MM.1S (cell line): ENCODE measurements around the gene L3MBTL4.

ENCODE experiments used
- DNase-seq: peaks from one replicate; pipeline ENCODE4 v3.0.0-alpha.2; 2015
- H2AFZ ChIP-seq: fragments of 300-600 bp; sonication (generic); 2 replicates; pipeline ENCODE4 v1.6.0; 2016; ENCODE audit warnings: antibody characterized with exemption, low read length
- H3F3A ChIP-seq: fragments of 300-600 bp; sonication (generic); 2 replicates; pipeline ENCODE4 v1.6.1; 2016; ENCODE audit warnings: mild to moderate bottlenecking, antibody characterized with exemption, low read length, moderate library complexity, mixed read lengths; ENCODE audit not compliant: insufficient read depth
- H3K27ac ChIP-seq: fragments of 300-600 bp; sonication (generic); 2 replicates; pipeline ENCODE4 v1.5.1; 2016; ENCODE audit warnings: mild to moderate bottlenecking, low read length
- H3K27me3 ChIP-seq: fragments of 300-600 bp; sonication (generic); replicated peaks from 2 replicates; pipeline ENCODE4 v1.6.0; 2016; ENCODE audit warnings: low read length; ENCODE audit not compliant: insufficient read depth
- H3K36me3 ChIP-seq: fragments of 300-600 bp; sonication (generic); replicated peaks from 2 replicates; pipeline ENCODE4 v1.6.1; 2016; ENCODE audit warnings: mild to moderate bottlenecking, low read length, mixed read lengths; ENCODE audit not compliant: insufficient read depth
- H3K4me1 ChIP-seq: fragments of 300-600 bp; sonication (generic); 2 replicates; pipeline ENCODE4 v1.6.1; 2016; ENCODE audit warnings: low read length, mixed read lengths
- H3K4me2 ChIP-seq: fragments of 300-600 bp; sonication (generic); 2 replicates; pipeline ENCODE4 v1.6.0; 2016; ENCODE audit warnings: low read depth, low read length
- H3K4me3 ChIP-seq: fragments of 300-600 bp; sonication (generic); 2 replicates; pipeline ENCODE4 v1.5.1; 2016; ENCODE audit warnings: low read length, mixed read lengths
- H3K79me2 ChIP-seq: fragments of 300-600 bp; sonication (generic); 2 replicates; pipeline ENCODE4 v1.6.1; 2016; ENCODE audit warnings: mixed run types, low read length, mixed read lengths
- H3K9ac ChIP-seq: fragments of 300-600 bp; sonication (generic); 2 replicates; pipeline ENCODE4 v1.6.1; 2016; ENCODE audit warnings: low read length, mixed read lengths
- H3K9me2 ChIP-seq: fragments of 300-600 bp; sonication (generic); replicated peaks from 2 replicates; pipeline ENCODE4 v1.6.1; 2016; ENCODE audit warnings: mild to moderate bottlenecking, low read length, mixed read lengths; ENCODE audit not compliant: insufficient read depth
- H3K9me3 ChIP-seq: fragments of 300-600 bp; sonication (generic); replicated peaks from 2 replicates; pipeline ENCODE4 v1.6.1; 2016; ENCODE audit warnings: mild to moderate bottlenecking, low read length, mixed read lengths; ENCODE audit not compliant: insufficient read depth
- H4K20me1 ChIP-seq: fragments of 300-600 bp; sonication (generic); 2 replicates; pipeline ENCODE4 v1.6.1; 2016; ENCODE audit warnings: mild to moderate bottlenecking, low read length, moderate library complexity, mixed read lengths; ENCODE audit not compliant: insufficient read depth
- EZH2 ChIP-seq: fragments of 300-600 bp; sonication (generic); optimal IDR thresholded peaks from 2 replicates; pipeline ENCODE3; 2017; ENCODE audit warnings: low read depth, mild to moderate bottlenecking, antibody characterized with exemption, low read length, mixed read lengths
- EZH2phosphoT487 ChIP-seq: fragments of 300-600 bp; sonication (generic); IDR thresholded peaks from 2 replicates; pipeline ENCODE4 v1.6.1; 2018; ENCODE audit warnings: antibody characterized with exemption, low read length
- TF ChIP-seq, protein P1 (sequence below): fragments of 300-600 bp; sonication (generic); IDR thresholded peaks from 2 replicates; pipeline ENCODE4 v1.5.1; 2016; ENCODE audit warnings: antibody characterized with exemption, low read length, mixed read lengths

The L3MBTL4 gene

DNA sequence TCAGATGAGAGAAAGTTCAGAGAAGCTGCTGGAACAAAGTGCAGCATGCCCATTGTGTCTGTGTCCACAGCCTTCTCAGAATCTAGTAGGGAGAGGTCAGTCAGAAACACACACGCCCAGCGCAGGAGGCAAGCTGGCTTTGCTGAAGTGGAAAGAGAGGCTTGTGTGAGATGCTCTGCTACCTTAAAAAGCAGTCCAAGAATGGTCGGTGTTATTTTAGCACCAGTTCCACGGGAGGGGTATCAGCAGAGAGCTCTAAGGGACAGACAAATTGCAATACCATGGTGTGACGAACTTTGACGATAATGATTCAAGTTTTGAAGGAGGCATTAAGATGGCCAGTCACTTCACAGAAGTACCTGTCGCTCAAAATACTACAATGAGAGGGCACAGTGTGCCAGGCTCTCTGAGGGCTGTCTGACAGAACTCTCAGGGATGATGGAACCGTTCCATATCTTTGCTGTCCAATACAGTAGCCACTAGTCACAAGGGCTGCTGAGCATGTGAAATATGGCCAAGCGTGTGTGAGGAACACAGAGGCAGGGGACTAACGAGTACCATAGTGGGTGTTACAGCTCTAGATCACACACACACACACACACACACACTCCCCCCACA is 281.9 kb downstream of the L3MBTL4 start:
- Histone ChIP-seq H3K27ac (no peak overlapping the region), H3K9ac (no peak overlapping the region), H2AFZ (no peak overlapping the region), H3K79me2 (no peaks in the 10 kb centered on the region), H3K36me3 (no peaks in the 10 kb centered on the region), H4K20me1 (no peaks in the 10 kb centered on the region), H3K9me3 (no peaks in the 10 kb centered on the region), H3K4me1 (no peaks in the 10 kb centered on the region), H3K9me2 (no peaks in the 10 kb centered on the region), H3K4me2 (no peak overlapping the region), H3K27me3 (no peaks in the 10 kb centered on the region), H3F3A (no peaks in the 10 kb centered on the region), H3K4me3 (no peak overlapping the region)
- DNase-seq: no peak
- no peak for TF ChIP-seq EZH2

DNA sequence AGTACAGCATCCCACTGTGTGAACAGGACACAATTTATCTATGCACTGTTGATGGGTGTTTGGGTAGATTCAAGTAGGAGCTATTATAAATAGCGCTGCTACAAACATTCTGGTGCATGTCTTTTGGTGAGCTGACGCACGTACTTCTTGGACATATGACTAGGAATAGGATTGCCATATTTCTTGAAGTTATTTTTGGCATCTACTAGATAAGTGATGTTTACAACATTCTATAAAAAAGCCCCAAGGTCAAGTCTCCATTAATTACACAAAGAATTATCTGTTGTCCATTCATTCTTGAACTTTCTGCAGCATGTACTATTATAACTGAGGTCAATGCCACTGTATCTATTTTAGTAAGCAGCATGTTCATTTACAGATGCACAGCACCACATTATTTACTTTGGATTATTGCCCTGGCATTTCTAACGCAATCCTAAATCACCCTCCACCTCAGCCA is 293.9 kb downstream of the L3MBTL4 start:
- no peak overlapping the region for H3K27ac ChIP-seq
- H3K4me3 ChIP-seq: no peak overlapping the region
- no peaks in the 10 kb centered on the region for H3K36me3 ChIP-seq
- no peaks in the 10 kb centered on the region for H3K27me3 ChIP-seq
- H3K9ac ChIP-seq: no peak overlapping the region
- no peaks in the 10 kb centered on the region for H3K9me3 ChIP-seq
- H3K4me2 ChIP-seq: no peak overlapping the region
- H3K79me2 ChIP-seq: no peaks in the 10 kb centered on the region
- H3K9me2 ChIP-seq: no peaks in the 10 kb centered on the region
- no peaks in the 10 kb centered on the region for H4K20me1 ChIP-seq
- no peak overlapping the region for H2AFZ ChIP-seq
- no peaks in the 10 kb centered on the region for H3K4me1 ChIP-seq
- no peak for DNase-seq
- TF ChIP-seq EZH2phosphoT487: no peak
- TF ChIP-seq, protein P1, sequence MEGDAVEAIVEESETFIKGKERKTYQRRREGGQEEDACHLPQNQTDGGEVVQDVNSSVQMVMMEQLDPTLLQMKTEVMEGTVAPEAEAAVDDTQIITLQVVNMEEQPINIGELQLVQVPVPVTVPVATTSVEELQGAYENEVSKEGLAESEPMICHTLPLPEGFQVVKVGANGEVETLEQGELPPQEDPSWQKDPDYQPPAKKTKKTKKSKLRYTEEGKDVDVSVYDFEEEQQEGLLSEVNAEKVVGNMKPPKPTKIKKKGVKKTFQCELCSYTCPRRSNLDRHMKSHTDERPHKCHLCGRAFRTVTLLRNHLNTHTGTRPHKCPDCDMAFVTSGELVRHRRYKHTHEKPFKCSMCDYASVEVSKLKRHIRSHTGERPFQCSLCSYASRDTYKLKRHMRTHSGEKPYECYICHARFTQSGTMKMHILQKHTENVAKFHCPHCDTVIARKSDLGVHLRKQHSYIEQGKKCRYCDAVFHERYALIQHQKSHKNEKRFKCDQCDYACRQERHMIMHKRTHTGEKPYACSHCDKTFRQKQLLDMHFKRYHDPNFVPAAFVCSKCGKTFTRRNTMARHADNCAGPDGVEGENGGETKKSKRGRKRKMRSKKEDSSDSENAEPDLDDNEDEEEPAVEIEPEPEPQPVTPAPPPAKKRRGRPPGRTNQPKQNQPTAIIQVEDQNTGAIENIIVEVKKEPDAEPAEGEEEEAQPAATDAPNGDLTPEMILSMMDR: no peak
- no peak for TF ChIP-seq EZH2
- H3F3A ChIP-seq: no peaks in the 10 kb centered on the region

DNA sequence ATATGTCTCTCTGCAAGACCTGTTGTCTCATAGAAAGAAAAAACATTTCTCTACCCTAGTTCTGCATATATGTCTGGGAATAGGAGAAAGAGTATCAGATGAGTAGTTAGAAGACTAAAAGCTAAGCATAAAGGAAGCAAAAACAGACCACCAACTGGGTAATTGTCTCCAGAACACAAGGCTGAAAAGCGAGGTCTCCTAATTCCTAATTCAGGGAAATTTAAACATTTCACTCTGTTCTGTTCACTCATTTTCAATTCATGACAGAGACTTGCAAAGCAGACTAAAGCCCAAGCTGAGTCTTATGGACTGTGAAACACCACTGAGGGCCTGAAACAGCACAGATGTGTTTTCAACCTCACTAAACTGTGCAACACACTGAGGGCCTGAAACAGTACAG is 294.9 kb downstream of the L3MBTL4 start:
- H3K27me3 ChIP-seq: no peaks in the 10 kb centered on the region

DNA sequence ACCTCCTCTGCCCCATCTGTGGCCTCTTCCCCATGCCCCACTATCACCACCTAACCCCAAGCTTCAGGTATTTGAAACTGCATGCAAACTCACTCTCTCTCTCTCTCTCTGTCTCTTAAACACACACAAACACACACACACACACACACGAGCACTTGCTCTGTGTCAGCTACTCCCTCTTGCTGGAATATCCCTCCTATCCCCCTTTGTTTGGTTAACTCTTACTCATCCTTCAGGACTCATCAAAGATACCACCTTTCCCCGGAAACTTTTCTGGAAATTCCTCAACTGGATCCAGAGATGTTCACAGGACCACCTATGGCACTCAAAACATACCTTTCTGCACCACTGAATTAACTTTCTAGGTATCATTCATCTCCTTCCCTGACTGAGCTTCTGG is 296.6 kb downstream of the L3MBTL4 start:
- no peak overlapping the region for H2AFZ ChIP-seq
- H3K36me3 ChIP-seq: no peaks in the 10 kb centered on the region
- H3K9me3 ChIP-seq: no peaks in the 10 kb centered on the region
- no peak overlapping the region for H3K9ac ChIP-seq
- no peaks in the 10 kb centered on the region for H3F3A ChIP-seq
- H3K9me2 ChIP-seq: no peaks in the 10 kb centered on the region
- no peaks in the 10 kb centered on the region for H3K4me1 ChIP-seq
- H3K27me3 ChIP-seq: no peaks in the 10 kb centered on the region
- no peak overlapping the region for H3K4me3 ChIP-seq
- no peak for TF ChIP-seq EZH2phosphoT487
- TF ChIP-seq, protein P1: no peak
- no peak for TF ChIP-seq EZH2
- DNase-seq: no peak
- no peak overlapping the region for H3K4me2 ChIP-seq
- H3K79me2 ChIP-seq: no peaks in the 10 kb centered on the region
- no peak overlapping the region for H3K27ac ChIP-seq
- H4K20me1 ChIP-seq: no peaks in the 10 kb centered on the region

More for the DNA sequence above, 294.9 kb downstream of the L3MBTL4 start:
- no peak overlapping the region for H2AFZ ChIP-seq
- H3K9me2 ChIP-seq: no peaks in the 10 kb centered on the region
- H3K4me1 ChIP-seq: no peaks in the 10 kb centered on the region
- H3F3A ChIP-seq: no peaks in the 10 kb centered on the region
- no peaks in the 10 kb centered on the region for H3K36me3 ChIP-seq
- H3K4me3 ChIP-seq: no peak overlapping the region
- H3K4me2 ChIP-seq: no peak overlapping the region
- TF ChIP-seq EZH2phosphoT487: no peak
- no peaks in the 10 kb centered on the region for H3K9me3 ChIP-seq
- no peak overlapping the region for H3K27ac ChIP-seq
- no peak overlapping the region for H3K9ac ChIP-seq
- no peaks in the 10 kb centered on the region for H4K20me1 ChIP-seq
- H3K79me2 ChIP-seq: no peaks in the 10 kb centered on the region
- DNase-seq: no peak
